SJSA1 (cell line): ENCODE data around the gene MGAT5. TPM values are rescaled to one million over a fixed set of nuclear protein-coding genes. Genes with fewer than 3 reads are reported as not detected.

ENCODE experiments used
- DNase-seq, 2 experiments: peaks; one replicate each; pipeline ENCODE4 v3.0.0-alpha.2; 2015 to 2020; ENCODE audit warnings: low spot score in 2 of 2, low read depth in 1 of 2
- H3K27ac ChIP-seq: fragments of 250-450 bp; sonication (Bioruptor Pico); 2 replicates; pipeline ENCODE4 v1.5.1; 2020; ENCODE audit warnings: mild to moderate bottlenecking, moderate library complexity
- H3K27me3 ChIP-seq: fragments of 250-450 bp; sonication (Bioruptor Pico); replicated peaks from 2 replicates; pipeline ENCODE4 v1.5.1; 2020; ENCODE audit warnings: mild to moderate bottlenecking, moderate library complexity
- H3K36me3 ChIP-seq: fragments of 250-450 bp; sonication (Bioruptor Pico); 2 replicates; pipeline ENCODE4 v1.5.1; 2020; ENCODE audit warnings: mild to moderate bottlenecking
- H3K4me1 ChIP-seq: fragments of 250-450 bp; sonication (Bioruptor Pico); replicated peaks from 2 replicates; pipeline ENCODE4 v1.6.1; 2021; ENCODE audit warnings: mild to moderate bottlenecking
- H3K4me3 ChIP-seq: fragments of 250-450 bp; sonication (Bioruptor Pico); 2 replicates; pipeline ENCODE4 v1.5.1; 2020; ENCODE audit warnings: mild to moderate bottlenecking
- H3K9me3 ChIP-seq: fragments of 250-450 bp; sonication (Bioruptor Pico); replicated peaks from 2 replicates; pipeline ENCODE4 v1.5.1; 2020; ENCODE audit warnings: mild to moderate bottlenecking
- total RNA-seq: library from RNA; depleted of rRNA; stranded (reverse); fragments of >200 nt; shearing (Covaris generic); gene quantifications from 2 replicates; pipeline ENCODE4 v1.2.3, GENCODE V29; 2014

MGAT5 gene
- total RNA-seq, 1 experiment from 2014 or later: 30.4 TPM

DNA sequence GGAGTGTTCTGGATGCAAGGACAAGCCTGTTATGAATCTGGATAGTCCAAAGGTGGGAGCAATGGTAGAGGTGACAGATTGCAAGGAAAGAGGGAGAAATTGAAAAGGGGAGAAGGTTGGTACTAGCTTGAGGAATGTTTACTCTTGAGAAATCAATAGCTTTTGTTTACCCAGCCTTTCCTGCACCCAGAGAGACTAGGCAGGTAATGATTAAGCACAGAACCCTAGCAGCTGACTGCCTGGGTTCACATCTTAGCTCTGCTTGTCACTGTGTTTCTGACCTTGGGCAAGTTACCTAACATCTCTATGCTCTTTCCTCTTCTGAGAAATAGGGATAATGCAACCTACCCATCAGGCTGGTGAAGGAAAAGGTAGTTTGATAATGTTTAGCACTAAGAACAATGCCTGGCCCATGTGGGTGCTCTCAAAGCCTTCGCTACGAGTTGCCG is 178.6 kb downstream of the MGAT5 start:
- H3K9me3 ChIP-seq: no peaks in the 10 kb centered on the region
- peaks cover 16% of the 10 kb centered on the region for H3K4me1 ChIP-seq
- H3K36me3 ChIP-seq: no peaks in the 10 kb centered on the region
- peak overlapping the region; percentile 43; the same call in 1 of the 2 replicates for H3K27ac ChIP-seq
- H3K4me3 ChIP-seq: no peak overlapping the region
- no peaks in the 10 kb centered on the region for H3K27me3 ChIP-seq
- DNase-seq: no peak

GRCh38 chr2:134433469-134433868 is 179.6 kb downstream of the MGAT5 start:
- no peak for DNase-seq
- H3K4me1 ChIP-seq: peaks cover 16% of the 10 kb centered on the region
- H3K27me3 ChIP-seq: no peaks in the 10 kb centered on the region
- H3K36me3 ChIP-seq: no peaks in the 10 kb centered on the region
- no peak overlapping the region for H3K4me3 ChIP-seq
- no peaks in the 10 kb centered on the region for H3K9me3 ChIP-seq
- H3K27ac ChIP-seq: no peak overlapping the region

- no peak for DNase-seq
- Histone ChIP-seq H3K4me3 (no peak overlapping the region), H3K36me3 (no peaks in the 10 kb centered on the region), H3K27ac (no peak overlapping the region), H3K9me3 (no peaks in the 10 kb centered on the region), H3K4me1 (peaks cover 16% of the 10 kb centered on the region), H3K27me3 (no peaks in the 10 kb centered on the region)
Observed at GRCh38 chr2:134433979-134434378, 180.1 kb downstream of the MGAT5 start.

DNA sequence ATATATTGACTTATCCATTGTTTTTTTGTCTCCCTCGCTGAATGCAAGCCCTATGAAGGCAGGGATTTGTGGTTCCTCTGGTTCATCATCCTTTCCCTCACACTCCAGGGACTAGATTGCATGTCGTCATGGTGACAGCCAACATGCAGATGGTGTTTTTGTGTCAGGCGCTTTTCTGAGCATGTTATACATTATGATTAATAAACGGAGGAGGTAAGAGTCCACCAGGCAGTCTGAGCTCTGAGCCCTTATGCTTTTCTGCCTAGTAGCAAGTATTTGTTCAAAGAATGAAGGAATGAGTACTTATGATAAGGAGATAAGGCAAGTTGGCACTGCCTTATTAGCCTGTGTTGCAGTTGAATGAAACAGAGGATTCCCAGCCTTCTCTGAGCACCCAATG is 181.6 kb downstream of the MGAT5 start:
- no peak for DNase-seq
- Histone ChIP-seq H3K4me3 (no peak overlapping the region), H3K4me1 (peaks cover 16% of the 10 kb centered on the region), H3K36me3 (no peaks in the 10 kb centered on the region), H3K9me3 (no peaks in the 10 kb centered on the region), H3K27me3 (no peaks in the 10 kb centered on the region), H3K27ac (no peak overlapping the region)

GRCh38 chr2:134435936-134436335 is 182.1 kb downstream of the MGAT5 start:
- Histone ChIP-seq H3K4me3 (no peak overlapping the region), H3K27me3 (no peaks in the 10 kb centered on the region), H3K27ac (no peak overlapping the region), H3K36me3 (no peaks in the 10 kb centered on the region), H3K9me3 (no peaks in the 10 kb centered on the region), H3K4me1 (peaks cover 16% of the 10 kb centered on the region)
- no peak for DNase-seq

- H3K4me3 ChIP-seq: no peak overlapping the region
- H3K4me1 ChIP-seq: peaks cover 11% of the 10 kb centered on the region
- H3K9me3 ChIP-seq: no peaks in the 10 kb centered on the region
- no peaks in the 10 kb centered on the region for H3K27me3 ChIP-seq
- H3K36me3 ChIP-seq: no peaks in the 10 kb centered on the region
- DNase-seq: no peak
- H3K27ac ChIP-seq: no peak overlapping the region
Observed at GRCh38 chr2:134436706-134437105, 182.8 kb downstream of the MGAT5 start.

DNA sequence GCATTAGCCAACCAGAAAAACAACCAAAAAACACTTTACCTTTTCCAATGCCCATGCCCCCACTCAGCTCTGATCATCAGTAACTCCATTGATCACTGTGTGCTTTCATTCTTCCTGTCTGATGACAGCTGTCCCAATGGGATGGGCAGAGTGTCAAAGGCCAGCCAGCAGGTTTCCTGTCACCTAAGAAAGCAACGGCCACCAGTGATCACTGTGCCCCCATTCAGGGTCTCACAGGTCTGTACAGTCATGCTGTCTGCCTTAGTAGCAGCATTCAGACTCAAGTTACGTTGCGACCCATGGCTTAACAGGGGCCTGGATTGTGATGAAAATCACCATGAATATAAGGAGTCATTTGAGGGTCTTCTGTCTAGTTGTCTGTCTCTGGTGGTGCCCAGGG is 184.5 kb downstream of the MGAT5 start:
- Histone ChIP-seq H3K4me1 (no peaks in the 10 kb centered on the region), H3K27me3 (no peaks in the 10 kb centered on the region), H3K4me3 (no peak overlapping the region), H3K36me3 (no peaks in the 10 kb centered on the region), H3K27ac (no peak overlapping the region), H3K9me3 (no peaks in the 10 kb centered on the region)
- no peak for DNase-seq

DNA sequence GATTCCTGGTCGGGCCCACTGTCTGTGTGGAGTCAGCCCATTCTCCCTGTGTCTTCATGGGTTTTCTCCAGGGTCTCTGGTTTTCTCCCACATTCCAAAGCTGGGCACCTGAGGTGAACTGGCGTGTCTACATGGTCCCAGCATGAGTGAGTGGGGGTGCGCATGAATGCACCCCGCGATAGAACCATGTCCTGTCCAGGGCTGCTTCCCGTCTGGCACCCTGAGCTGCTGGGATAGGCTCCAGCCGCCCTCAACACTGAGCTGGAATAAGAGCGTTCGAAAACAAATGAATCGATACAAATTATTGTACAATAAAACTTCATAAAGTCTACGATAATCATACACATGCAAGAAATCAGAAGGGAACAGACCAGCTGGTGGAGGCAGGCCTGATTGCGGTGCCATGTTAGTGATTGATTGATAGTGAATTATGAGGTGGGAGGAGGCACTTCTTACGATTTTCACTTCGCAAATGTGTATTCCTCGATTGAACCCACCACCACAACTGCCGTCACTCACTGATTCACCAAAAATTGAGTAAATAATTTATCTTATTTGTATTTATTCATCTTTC is 186.6 kb downstream of the MGAT5 start:
- no peak overlapping the region for H3K4me3 ChIP-seq
- no peaks in the 10 kb centered on the region for H3K36me3 ChIP-seq
- H3K4me1 ChIP-seq: no peaks in the 10 kb centered on the region
- H3K9me3 ChIP-seq: no peaks in the 10 kb centered on the region
- DNase-seq: no peak
- H3K27me3 ChIP-seq: no peaks in the 10 kb centered on the region
- no peak overlapping the region for H3K27ac ChIP-seq

- Histone ChIP-seq H3K4me1 (no peaks in the 10 kb centered on the region), H3K27me3 (no peaks in the 10 kb centered on the region), H3K4me3 (no peak overlapping the region), H3K9me3 (no peaks in the 10 kb centered on the region), H3K27ac (no peak overlapping the region), H3K36me3 (no peaks in the 10 kb centered on the region)
- no peak for DNase-seq
Observed at GRCh38 chr2:134441153-134441863, 187.4 kb downstream of the MGAT5 start.

GRCh38 chr2:134443814-134444480 is 190.1 kb downstream of the MGAT5 start:
- Histone ChIP-seq H3K27ac (no peak overlapping the region), H3K4me3 (no peak overlapping the region), H3K27me3 (no peaks in the 10 kb centered on the region), H3K4me1 (no peaks in the 10 kb centered on the region), H3K36me3 (no peaks in the 10 kb centered on the region), H3K9me3 (no peaks in the 10 kb centered on the region)
- no peak for DNase-seq

- no peaks in the 10 kb centered on the region for H3K9me3 ChIP-seq
- no peak overlapping the region for H3K4me3 ChIP-seq
- H3K36me3 ChIP-seq: no peaks in the 10 kb centered on the region
- DNase-seq: no peak
- H3K4me1 ChIP-seq: no peaks in the 10 kb centered on the region
- no peak overlapping the region for H3K27ac ChIP-seq
- H3K27me3 ChIP-seq: no peaks in the 10 kb centered on the region
Observed at GRCh38 chr2:134445116-134445515, 191.2 kb downstream of the MGAT5 start.

GRCh38 chr2:134445985-134446382 is 192.1 kb downstream of the MGAT5 start:
- Histone ChIP-seq H3K4me1 (no peaks in the 10 kb centered on the region), H3K4me3 (no peak overlapping the region), H3K27ac (no peak overlapping the region), H3K36me3 (no peaks in the 10 kb centered on the region), H3K27me3 (no peaks in the 10 kb centered on the region), H3K9me3 (no peaks in the 10 kb centered on the region)
- no peak for DNase-seq

- Histone ChIP-seq H3K4me1 (no peaks in the 10 kb centered on the region), H3K27ac (no peak overlapping the region), H3K36me3 (no peaks in the 10 kb centered on the region), H3K27me3 (no peaks in the 10 kb centered on the region), H3K9me3 (no peaks in the 10 kb centered on the region), H3K4me3 (no peak overlapping the region)
- DNase-seq: no peak
Observed at GRCh38 chr2:134446383-134447017, 192.6 kb downstream of the MGAT5 start.

DNA sequence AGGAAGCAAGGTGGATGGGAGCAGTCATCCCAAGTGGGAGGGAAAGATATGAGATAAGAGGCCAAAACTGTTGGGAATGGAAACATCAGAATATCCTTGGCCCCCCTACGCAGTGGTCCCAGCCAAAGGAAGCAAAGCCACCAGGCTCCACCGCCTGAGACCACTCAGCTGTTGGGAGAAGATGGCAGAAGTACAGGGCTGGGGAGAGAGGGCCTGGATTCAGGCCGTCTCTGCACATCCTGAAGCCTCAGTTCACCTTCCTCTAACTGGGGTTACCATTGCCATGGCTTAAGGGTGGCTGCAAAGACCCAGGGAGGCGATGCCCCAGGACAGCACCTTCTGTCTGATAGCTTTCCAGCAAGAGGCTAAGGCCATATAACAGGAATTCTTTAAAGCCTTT is 193.8 kb downstream of the MGAT5 start:
- H3K9me3 ChIP-seq: no peaks in the 10 kb centered on the region
- no peak for DNase-seq
- H3K36me3 ChIP-seq: no peaks in the 10 kb centered on the region
- no peak overlapping the region for H3K27ac ChIP-seq
- no peak overlapping the region for H3K4me3 ChIP-seq
- H3K4me1 ChIP-seq: no peaks in the 10 kb centered on the region
- no peaks in the 10 kb centered on the region for H3K27me3 ChIP-seq
